ENCODE results near the gene ARMC12. TPM values are rescaled to one million over a fixed set of nuclear protein-coding genes. Genes with fewer than 3 reads are reported as not detected.

Gene ARMC12
- total and polyA plus RNA-seq, 11 donors = 0.19 to 0.72 (median 0.27) TPM; not detected in 6

GRCh38 chr6:35771343-35771627, 34.5 kb downstream of the ARMC12 start:
- TF ChIP-seq POLR2A (IDR thresholded peaks at IDR 0.05) (no peak), CTCF (IDR thresholded peaks at IDR 0.05) (no peak)
- intact Hi-C loops (cut with DNase I) = no loop called here
- ATAC-seq = no peak

GRCh38 chr6:35774116-35774794, 37.4 kb downstream of the ARMC12 start:
- ATAC-seq (no peak), DNase-seq (no peak)
- no peaks in the 10 kb centered on the region for H3K36me3 ChIP-seq
- H3K4me3 ChIP-seq = no peak overlapping the region
- TF ChIP-seq POLR2A (IDR thresholded peaks at IDR 0.05) (no peak), CTCF (IDR thresholded peaks at IDR 0.05) (no peak)
- no peak overlapping the region for H3K27ac ChIP-seq
- intact Hi-C loops (cut with DNase I) = no loop called here
- peaks cover 0 to 9% (median 5%) of the 10 kb centered on the region in 12 donors for H3K4me1 ChIP-seq
- 78 to 92% (median 86%) methylated on average over 9 to 11 of the region's 11 CpGs for WGBS, 4 donors
- H3K27me3 ChIP-seq = peaks cover 0 to 33% (median 12%) of the 10 kb centered on the region in 9 donors
- H3K9me3 ChIP-seq = no peaks in the 10 kb centered on the region

More at GRCh38 chr6:35771343-35771627, 34.5 kb downstream of the ARMC12 start:
- Histone ChIP-seq H3K9me3 (no peaks in the 10 kb centered on the region), H3K36me3 (no peaks in the 10 kb centered on the region), H3K27me3 (peaks cover 0 to 27% (median 7%) of the 10 kb centered on the region in 9 donors), H3K27ac (no peak overlapping the region), H3K4me3 (no peak overlapping the region), H3K4me1 (peaks cover 0 to 4% (median under 1%) of the 10 kb centered on the region in 12 donors)
- no peak for DNase-seq
- 57 to 80% (median 65%) methylated on average over 1 to 5 of the region's 5 CpGs for WGBS, 4 donors

GRCh38 chr6:35775031-35775430, 38.2 kb downstream of the ARMC12 start:
- WGBS, 4 donors = 63 to 80% (median 71%) methylated on average over 6 of the region's 6 CpGs
- no peaks in the 10 kb centered on the region for H3K36me3 ChIP-seq
- ATAC-seq (no peak), DNase-seq (no peak)
- no peaks in the 10 kb centered on the region for H3K9me3 ChIP-seq
- H3K4me1 ChIP-seq = peaks cover 0 to 9% (median 5%) of the 10 kb centered on the region in 12 donors
- no peak overlapping the region for H3K4me3 ChIP-seq
- no peak for TF ChIP-seq POLR2A (IDR thresholded peaks at IDR 0.05)
- TF ChIP-seq CTCF (IDR thresholded peaks at IDR 0.05) = no peak
- intact Hi-C loops (cut with DNase I) = no loop called here
- H3K27me3 ChIP-seq = peaks cover 0 to 33% (median 12%) of the 10 kb centered on the region in 9 donors
- no peak overlapping the region for H3K27ac ChIP-seq

GRCh38 chr6:35776364-35777215, 39.8 kb downstream of the ARMC12 start, which contains the start of gene CLPSL2:
CLPSL2 (plus strand) TSS chr6:35776598; CDS start chr6:35776619, 21 bp downstream.
- no peak for TF ChIP-seq POLR2A (IDR thresholded peaks at IDR 0.05)
- no peak for TF ChIP-seq CTCF (IDR thresholded peaks at IDR 0.05)
- intact Hi-C loops (cut with DNase I) = no loop called here
- no peak within 1 kb of the TSS for H3K27ac ChIP-seq
- H3K4me1 ChIP-seq = peaks cover 0 to 9% (median 5%) of the 10 kb centered on the region in 12 donors
- no peaks in the 10 kb centered on the region for H3K36me3 ChIP-seq
- no peak for DNase-seq
- H3K4me3 ChIP-seq = peak within 1 kb of the TSS; percentile 4 to 58 (median 46)
- 2 to 5% (median 3%) methylated on average over 33 to 56 of the region's 56 CpGs for WGBS, 4 donors
- no peaks in the 10 kb centered on the region for H3K9me3 ChIP-seq
- peaks cover 0 to 43% (median 12%) of the 10 kb centered on the region in 9 donors for H3K27me3 ChIP-seq
- peak in 1 of 4 donors; percentile 36 for ATAC-seq

All from heart left ventricle (tissue), 16 donors.